Epidermal melanocyte (primary cell): ENCODE measurements around the gene EMC8.

Experiments used
- DNase-seq: peaks from one replicate; pipeline ENCODE4 v3.0.0; 2011; ENCODE audit warnings: low spot score; ENCODE audit not compliant: insufficient read length

Gene EMC8

GRCh38 chr16:85731179-85731578 is 68.2 kb downstream of the EMC8 start:
- DNase-seq = no peak

DNA sequence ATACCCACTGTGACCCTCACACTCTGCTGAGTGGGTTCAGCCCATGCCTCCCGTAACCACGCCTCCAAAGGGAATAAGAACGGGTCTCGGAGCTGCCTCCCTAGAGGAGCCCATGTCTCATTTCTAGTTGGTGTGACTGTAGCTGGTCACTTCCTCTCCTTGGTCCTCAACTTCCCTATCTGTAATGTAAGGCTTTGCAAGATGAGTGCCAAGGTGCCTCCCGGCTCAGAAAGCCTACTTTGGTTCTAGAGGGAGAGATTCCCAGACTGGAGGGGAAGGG is 69.2 kb downstream of the EMC8 start:
- DNase-seq = no peak

DNA sequence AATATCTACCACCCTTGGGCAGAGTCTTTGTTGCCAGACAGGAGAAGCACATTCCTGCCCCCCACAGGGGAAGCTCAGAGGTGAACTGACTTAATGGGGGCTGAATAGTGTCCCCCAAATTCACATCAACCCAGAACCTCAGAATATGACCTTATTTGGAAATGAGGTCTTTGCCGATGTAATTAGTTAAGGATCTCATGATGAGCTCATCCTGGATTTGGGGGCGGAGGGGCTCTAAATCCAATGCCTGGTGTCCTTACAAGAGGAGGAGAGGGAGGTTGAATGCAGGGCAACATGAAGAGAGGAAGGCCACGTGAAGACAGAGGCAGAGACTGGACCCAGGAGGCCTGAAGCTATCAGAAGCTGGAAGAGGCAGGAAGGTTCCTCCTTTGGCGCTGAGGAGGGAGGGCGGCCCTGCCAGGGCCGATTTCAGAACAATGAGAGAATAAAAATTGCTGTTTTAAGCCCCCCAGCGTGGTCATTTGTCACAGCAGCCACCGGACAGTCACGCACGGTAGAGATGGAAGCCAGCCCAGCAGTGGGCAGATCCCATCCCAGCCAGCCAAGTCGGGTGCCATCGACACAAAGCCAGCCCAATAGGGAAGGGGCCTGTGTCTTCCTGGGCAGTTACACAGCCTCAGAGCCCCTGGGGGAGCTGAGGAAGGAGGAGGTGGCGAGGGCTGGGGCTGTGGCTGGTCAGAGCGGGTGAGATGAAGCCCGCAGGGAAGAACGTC is 69.7 kb downstream of the EMC8 start:
- no peak for DNase-seq

DNA sequence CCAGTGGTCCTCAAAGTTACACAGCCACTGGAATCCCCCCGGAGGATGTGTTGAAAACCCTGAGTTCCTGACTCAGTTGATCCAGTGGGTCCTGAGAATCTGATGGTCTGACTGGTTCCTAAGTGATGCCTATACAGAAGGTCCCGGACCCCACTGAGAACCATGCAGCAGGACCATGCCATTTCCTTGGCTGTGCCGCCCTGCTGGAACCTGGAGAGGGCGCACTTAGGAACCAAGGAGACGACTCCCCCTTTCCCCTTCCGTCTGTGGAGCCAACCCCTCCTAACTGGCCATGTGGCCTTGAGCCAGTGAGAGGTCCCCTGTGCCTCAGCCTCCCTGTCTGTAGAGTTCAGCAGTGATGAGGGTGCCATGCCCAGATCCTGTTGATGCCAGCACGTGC is 70.5 kb downstream of the EMC8 start:
- no peak for DNase-seq
